ENCODE measurements around the gene PIGZ.
"Not testable (repeated sequence)": the region's sequence is repeated elsewhere in the genome, so short reads cannot be mapped to it uniquely, and the experiment has no call there.

Gene PIGZ

DNA sequence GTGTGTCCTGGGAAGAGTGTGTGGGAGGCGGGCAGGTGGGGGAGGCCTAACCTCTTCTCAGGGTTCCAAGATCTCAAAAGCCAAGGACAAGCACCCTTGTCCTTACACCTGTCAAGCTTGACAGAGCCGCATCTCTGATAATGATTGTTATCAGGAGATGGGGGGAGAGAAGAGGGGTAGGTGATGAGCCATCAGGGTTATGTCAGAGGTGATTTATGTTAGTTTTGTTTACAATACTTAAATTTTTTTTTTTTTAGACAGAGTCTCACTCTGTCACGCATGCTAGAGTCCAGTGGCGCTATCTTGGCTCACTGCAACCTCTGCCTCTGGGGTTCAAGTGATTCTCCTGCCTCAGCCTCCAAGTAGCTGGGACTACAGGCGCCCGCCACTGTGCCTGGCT is 18.9 kb downstream of the PIGZ start:
- DNase-seq (ENCODE audit: low read depth in 2 of 2) = no peak
- no peak overlapping the region for H3K4me3 ChIP-seq (replicated peaks in 1 of 2; ENCODE audit: low read depth in 2 of 2, low read length in 2 of 2)
- TF ChIP-seq, protein P1, sequence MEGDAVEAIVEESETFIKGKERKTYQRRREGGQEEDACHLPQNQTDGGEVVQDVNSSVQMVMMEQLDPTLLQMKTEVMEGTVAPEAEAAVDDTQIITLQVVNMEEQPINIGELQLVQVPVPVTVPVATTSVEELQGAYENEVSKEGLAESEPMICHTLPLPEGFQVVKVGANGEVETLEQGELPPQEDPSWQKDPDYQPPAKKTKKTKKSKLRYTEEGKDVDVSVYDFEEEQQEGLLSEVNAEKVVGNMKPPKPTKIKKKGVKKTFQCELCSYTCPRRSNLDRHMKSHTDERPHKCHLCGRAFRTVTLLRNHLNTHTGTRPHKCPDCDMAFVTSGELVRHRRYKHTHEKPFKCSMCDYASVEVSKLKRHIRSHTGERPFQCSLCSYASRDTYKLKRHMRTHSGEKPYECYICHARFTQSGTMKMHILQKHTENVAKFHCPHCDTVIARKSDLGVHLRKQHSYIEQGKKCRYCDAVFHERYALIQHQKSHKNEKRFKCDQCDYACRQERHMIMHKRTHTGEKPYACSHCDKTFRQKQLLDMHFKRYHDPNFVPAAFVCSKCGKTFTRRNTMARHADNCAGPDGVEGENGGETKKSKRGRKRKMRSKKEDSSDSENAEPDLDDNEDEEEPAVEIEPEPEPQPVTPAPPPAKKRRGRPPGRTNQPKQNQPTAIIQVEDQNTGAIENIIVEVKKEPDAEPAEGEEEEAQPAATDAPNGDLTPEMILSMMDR (IDR thresholded peaks at IDR 0.05; ENCODE audit: low read depth, low read length) = no peak

DNA sequence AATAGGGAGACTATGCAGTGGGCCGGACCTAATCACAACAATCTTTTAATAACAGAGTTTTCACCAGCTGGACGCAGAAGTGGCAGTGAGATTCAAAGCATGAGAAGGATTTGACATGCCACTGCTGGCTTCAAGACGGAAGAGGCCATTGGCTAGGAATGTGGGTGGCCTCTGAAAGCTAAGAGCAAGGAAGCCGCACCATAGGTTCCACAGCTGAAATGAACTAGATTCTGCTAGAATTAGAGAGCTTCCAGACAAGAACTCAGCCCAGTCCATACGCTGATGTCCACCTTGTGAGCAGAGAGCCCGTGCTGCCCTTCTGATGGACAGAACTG is 19.4 kb downstream of the PIGZ start:
- DNase-seq (ENCODE audit: low read depth in 2 of 2) = peak in 1 of 2 donors; percentile 11
- no peak overlapping the region for H3K4me3 ChIP-seq (replicated peaks in 1 of 2; ENCODE audit: low read depth in 2 of 2, low read length in 2 of 2)
- TF ChIP-seq, protein P1 (IDR thresholded peaks at IDR 0.05; ENCODE audit: low read depth, low read length) = no peak

GRCh38 chr3:196948442-196949284 is 20.0 kb downstream of the PIGZ start:
- DNase-seq (ENCODE audit: low read depth in 2 of 2) = peak in 1 of 2 donors; percentile 16
- TF ChIP-seq, protein P1 (IDR thresholded peaks at IDR 0.05; ENCODE audit: low read depth, low read length) = no peak
- H3K4me3 ChIP-seq (replicated peaks in 1 of 2; ENCODE audit: low read depth in 2 of 2, low read length in 2 of 2) = no peak overlapping the region

GRCh38 chr3:196947860-196948441 is 20.7 kb downstream of the PIGZ start:
- no peak for DNase-seq (ENCODE audit: low read depth in 2 of 2)
- no peak overlapping the region for H3K4me3 ChIP-seq (replicated peaks in 1 of 2; ENCODE audit: low read depth in 2 of 2, low read length in 2 of 2)
- TF ChIP-seq, protein P1 (IDR thresholded peaks at IDR 0.05; ENCODE audit: low read depth, low read length) = no peak

DNA sequence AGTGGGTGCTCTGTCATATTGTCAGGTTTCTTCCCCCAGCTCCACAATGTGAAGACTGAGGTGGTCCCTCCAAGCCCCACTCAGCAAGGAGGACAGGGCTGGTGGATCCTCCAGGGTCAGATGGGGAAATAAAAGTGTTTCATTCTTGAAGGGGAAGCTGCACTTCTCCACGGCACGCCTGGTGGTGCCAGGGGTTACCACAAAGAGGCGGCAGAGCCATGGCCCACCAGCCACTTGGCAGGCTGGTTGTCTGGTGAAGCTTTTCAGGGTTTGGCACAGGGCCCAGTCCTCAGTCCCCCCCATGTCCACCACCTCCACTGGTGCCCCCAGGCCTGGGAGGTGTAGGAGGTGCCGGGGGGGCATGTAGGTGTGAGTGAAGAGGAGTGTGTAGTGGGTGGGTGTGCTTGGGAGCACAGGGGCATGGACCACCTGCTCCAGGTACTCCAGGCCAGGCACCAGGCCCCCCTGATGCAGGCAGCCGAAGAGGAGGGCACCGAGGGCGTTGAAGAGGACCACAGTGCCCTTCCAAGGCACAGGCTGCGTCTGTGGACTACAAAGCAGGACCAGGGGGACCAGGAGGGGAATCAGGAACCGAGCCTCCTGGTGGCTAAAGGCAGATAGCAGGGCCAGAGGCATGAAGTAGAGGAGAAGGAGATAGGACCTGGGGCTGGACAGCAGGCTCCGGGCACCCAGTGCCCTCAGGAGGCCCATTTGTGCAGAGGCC is 21.3 kb downstream of the PIGZ start:
- H3K4me3 ChIP-seq (replicated peaks in 1 of 2; ENCODE audit: low read depth in 2 of 2, low read length in 2 of 2) = no peak overlapping the region
- TF ChIP-seq, protein P1 (IDR thresholded peaks at IDR 0.05; ENCODE audit: low read depth, low read length) = peak; percentile 27
- no peak for DNase-seq (ENCODE audit: low read depth in 2 of 2)

DNA sequence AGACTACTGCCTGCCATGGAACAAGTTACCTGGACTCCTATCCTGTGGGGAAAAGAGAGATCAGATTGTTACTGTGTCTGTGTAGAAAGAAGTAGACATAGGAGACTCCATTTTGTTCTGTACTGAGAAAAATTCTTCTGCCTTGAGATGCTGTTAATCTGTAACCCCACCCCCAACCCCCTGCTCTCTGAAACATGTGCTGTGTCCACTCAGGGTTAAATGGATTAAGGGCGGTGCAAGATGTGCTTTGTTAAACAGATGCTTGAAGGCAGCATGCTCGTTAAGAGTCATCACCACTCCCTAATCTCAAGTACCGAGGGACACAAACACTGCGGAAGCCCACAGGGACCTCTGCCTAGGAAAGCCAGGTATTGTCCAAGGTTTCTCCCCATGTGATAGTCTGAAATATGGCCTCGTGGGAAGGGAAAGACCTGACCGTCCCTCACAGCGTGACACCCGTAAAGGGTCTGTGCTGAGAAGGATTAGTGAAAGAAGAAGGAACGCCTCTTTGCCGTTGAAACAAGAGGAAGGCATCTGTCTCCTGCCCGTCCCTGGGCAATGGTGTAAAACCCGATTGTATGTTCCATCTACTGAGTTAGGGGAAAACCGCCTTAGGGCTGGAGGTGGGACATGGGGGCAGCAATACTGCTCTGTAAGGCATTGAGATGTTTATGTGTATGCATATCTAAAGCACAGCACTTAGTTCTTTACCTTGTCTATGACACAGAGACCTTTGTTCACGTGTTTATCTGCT is 24.4 kb downstream of the PIGZ start:
- H3K4me3 ChIP-seq (replicated peaks in 1 of 2; ENCODE audit: low read depth in 2 of 2, low read length in 2 of 2); DNase-seq (ENCODE audit: low read depth in 2 of 2): not testable (repeated sequence)
